OCI-LY1 (cell line): ENCODE results near the gene C1orf122.

Source experiments
- CTCF ChIP-seq: fragments of 200-600 bp; sonication (generic), shearing (Covaris generic); IDR thresholded peaks from 2 replicates; pipeline ENCODE4 v1.5.1; 2017; ENCODE audit warnings: mild to moderate bottlenecking, antibody characterized with exemption, low read length, moderate library complexity, mixed read lengths
- EZH2 ChIP-seq: fragments of 200-600 bp; sonication (generic), shearing (Covaris generic); IDR thresholded peaks from 2 replicates; pipeline ENCODE4 v1.8.0; 2017; ENCODE audit warnings: borderline replicate concordance, mixed run types, mild to moderate bottlenecking, antibody characterized with exemption, low read length, moderate library complexity, mixed read lengths

- TF ChIP-seq CTCF, result no peak
- TF ChIP-seq EZH2, result no peak
Observed at GRCh38 chr1:37759451-37759850, 48.1 kb upstream of the C1orf122 start.
